ENCODE measurements around the gene DDRGK1. TPM values are rescaled to one million over a fixed set of nuclear protein-coding genes. Genes with fewer than 3 reads are reported as not detected.

The DDRGK1 gene
- total RNA-seq, 2 experiments from 2014 or later, result 49.3 to 52.2 TPM

GRCh38 chr20:3177746-3178485 lies 26.6 kb downstream of the DDRGK1 start:
- Mint-ChIP-seq H3K27me3 (peaks cover 12% of the 10 kb centered on the region), H3K9me3 (ENCODE audit: low read depth) (no peaks in the 10 kb centered on the region), H3K4me1 (peaks cover 4% of the 10 kb centered on the region), H3K27ac (no peak overlapping the region), H3K36me3 (ENCODE audit: low read depth) (no peaks in the 10 kb centered on the region), H3K4me3 (no peak overlapping the region)
- ATAC-seq (no peak), DNase-seq (no peak)
- CTCF ChIA-PET, result interaction anchor here (0.9 kb wide), 1 partner anchor 16 kb away, joined by 4 read pairs; no protein-coding TSS in a partner anchor
- POLR2A ChIA-PET, result interaction anchor here (0.7 kb wide), 1 partner anchor 92 kb away, joined by 8 read pairs; no protein-coding TSS in a partner anchor
- intact Hi-C loops (cut with DNase I, micrococcal nuclease), result no loop called here

DNA sequence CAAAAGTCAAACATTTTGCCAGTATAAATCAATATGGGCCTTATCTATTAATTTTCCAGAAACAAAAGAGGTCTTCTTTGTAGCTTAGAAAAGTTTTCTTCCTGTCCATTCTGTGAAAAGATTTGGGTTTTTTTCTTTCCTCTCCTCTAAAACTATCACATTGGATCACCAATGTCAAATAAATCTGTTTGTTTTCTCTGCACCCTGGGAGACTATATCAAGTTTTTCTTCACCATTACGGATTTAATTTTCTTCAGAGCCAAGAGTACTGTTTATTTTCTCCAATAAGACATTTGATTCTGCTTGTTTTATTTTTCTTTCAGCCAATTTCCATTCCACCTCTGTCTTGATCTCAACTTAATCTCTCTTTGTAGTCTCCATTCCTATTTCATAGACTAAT lies 29.2 kb downstream of the DDRGK1 start:
- CTCF ChIA-PET, result interaction anchor here (0.8 kb wide), 2 partner anchors 26 to 561 kb away, joined by 3 read pairs; no protein-coding TSS in a partner anchor
- H3K36me3 Mint-ChIP-seq (ENCODE audit: low read depth), result no peaks in the 10 kb centered on the region
- ATAC-seq (no peak), DNase-seq (no peak)
- POLR2A ChIA-PET, result no interaction called here
- peaks cover 16% of the 10 kb centered on the region for H3K27me3 Mint-ChIP-seq
- H3K4me1 Mint-ChIP-seq, result peaks cover 10% of the 10 kb centered on the region
- H3K27ac Mint-ChIP-seq, result no peak overlapping the region
- intact Hi-C loops (cut with DNase I, micrococcal nuclease), result loop anchor here in 1 of 2 experiments (2.0 kb wide), 1 partner anchor 298 kb away; no protein-coding TSS in a partner anchor
- H3K4me3 Mint-ChIP-seq, result no peak overlapping the region
- no peaks in the 10 kb centered on the region for H3K9me3 Mint-ChIP-seq (ENCODE audit: low read depth)

DNA sequence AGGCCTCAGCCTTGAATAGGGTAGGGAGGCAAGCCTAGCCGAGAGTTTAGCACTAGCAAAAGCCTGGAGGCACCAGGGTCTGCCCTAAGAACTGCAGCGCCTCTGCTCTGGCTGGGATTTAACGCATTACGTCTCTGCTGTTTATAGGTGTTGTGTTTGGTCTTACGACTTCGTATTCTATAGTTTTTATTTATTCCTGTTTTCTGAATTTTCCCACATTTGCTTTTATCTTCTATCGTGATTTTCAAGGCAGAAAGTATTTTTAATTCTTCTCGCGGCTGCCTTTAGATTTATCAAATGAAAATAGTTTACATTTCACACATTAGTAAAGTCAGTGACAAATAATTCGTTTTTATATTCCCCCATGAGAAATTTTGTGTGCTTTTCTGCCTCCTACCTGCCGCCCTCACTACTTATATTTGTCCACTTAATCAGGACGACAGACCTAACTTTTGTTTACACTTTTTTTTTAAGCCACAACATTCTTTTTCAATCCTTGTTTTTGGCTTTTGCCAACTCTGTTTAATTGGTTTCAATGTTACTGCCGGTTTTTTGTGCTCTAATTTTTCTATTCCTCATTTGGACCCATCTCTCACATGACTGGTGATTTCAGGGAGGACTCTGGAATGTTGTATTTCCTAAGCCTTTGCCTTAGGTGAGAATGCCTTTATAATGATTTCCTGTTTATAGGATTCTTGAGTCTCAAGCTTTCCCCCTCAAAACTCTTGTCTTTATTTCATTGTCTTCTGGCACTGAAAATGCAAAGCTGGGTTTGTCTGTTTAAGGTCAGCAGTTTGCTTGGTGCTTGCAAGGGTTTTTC lies 29.8 kb downstream of the DDRGK1 start:
- DNase-seq, result no peak
- peak overlapping the region; percentile 77 for H3K4me3 Mint-ChIP-seq
- H3K36me3 Mint-ChIP-seq (ENCODE audit: low read depth), result no peaks in the 10 kb centered on the region
- H3K9me3 Mint-ChIP-seq (ENCODE audit: low read depth), result no peaks in the 10 kb centered on the region
- CTCF ChIA-PET, result interaction anchor here (0.8 kb wide), 2 partner anchors 27 to 561 kb away, joined by 3 read pairs; no protein-coding TSS in a partner anchor
- intact Hi-C loops (cut with DNase I, micrococcal nuclease), result loop anchor here in 1 of 2 experiments (2.0 kb wide), 1 partner anchor 298 kb away; no protein-coding TSS in a partner anchor
- H3K27ac Mint-ChIP-seq, result no peak overlapping the region
- H3K4me1 Mint-ChIP-seq, result peaks cover 10% of the 10 kb centered on the region
- H3K27me3 Mint-ChIP-seq, result peaks cover 16% of the 10 kb centered on the region
- POLR2A ChIA-PET, result no interaction called here
- ATAC-seq, result no peak

- peak overlapping the region; percentile 77 for H3K4me3 Mint-ChIP-seq
- peak; percentile 40 for ATAC-seq
- POLR2A ChIA-PET, result no interaction called here
- no peaks in the 10 kb centered on the region for H3K36me3 Mint-ChIP-seq (ENCODE audit: low read depth)
- H3K9me3 Mint-ChIP-seq (ENCODE audit: low read depth), result no peaks in the 10 kb centered on the region
- CTCF ChIA-PET, result no interaction called here
- intact Hi-C loops (cut with DNase I, micrococcal nuclease), result loop anchor here (1.0 to 2.0 kb wide), 7 partner anchors 15 to 522 kb away; partner anchors contain the start of genes DDRGK1 (in 1 of the 2), FASTKD5 (in 1 of the 2), ITPA (in 1 of the 2) and NOP56 (in 1 of the 2)
- H3K27ac Mint-ChIP-seq, result peak overlapping the region; percentile 55
- peak; percentile 94 for DNase-seq
- H3K4me1 Mint-ChIP-seq, result peaks cover 10% of the 10 kb centered on the region
- peaks cover 19% of the 10 kb centered on the region for H3K27me3 Mint-ChIP-seq
These were observed 30.7 kb downstream of the DDRGK1 start for GRCh38 chr20:3173610-3174441.

DNA sequence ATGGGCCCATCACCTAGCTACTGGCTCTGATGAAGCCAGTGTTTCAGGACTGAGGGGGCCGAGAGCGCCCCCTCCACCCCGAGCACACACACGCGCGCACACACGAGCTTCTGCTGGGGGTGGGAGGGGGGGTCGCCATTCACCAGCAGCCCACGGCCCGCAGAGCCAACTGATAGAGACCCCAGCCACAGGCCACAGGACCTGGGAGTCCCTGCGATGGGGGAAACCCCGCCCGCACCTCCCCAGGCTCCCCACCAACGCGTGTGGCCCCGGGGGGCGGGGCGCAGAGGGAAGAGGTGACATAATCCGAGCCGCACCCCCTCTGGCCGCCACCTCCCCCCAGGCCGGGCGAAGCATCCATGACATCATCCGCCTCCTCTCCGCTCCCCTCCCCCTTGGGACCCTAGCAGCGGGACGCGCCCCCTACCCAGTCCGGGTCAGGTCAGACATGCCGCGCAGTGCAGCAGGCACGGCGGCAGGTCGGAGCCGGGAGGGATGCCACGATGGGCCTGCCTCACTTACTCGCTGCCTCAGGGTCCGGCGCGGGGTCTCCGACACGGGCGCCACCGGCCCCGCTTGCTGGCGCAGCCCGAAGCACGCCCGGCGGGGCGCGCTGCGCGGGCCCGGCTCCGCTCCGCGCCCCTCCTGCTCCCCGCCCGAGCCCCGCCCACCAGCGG lies 31.4 kb downstream of the DDRGK1 start, which contains the start of gene LZTS3:
Gene LZTS3 (minus strand): TSS at position 617 of the 677 bp plus-strand sequence. CDS start 6,386 bp downstream, outside the sequence.
- H3K9me3 Mint-ChIP-seq (ENCODE audit: low read depth), result no peaks in the 10 kb centered on the region
- peak within 1 kb of the TSS; percentile 77 for H3K4me3 Mint-ChIP-seq
- intact Hi-C loops (cut with DNase I, micrococcal nuclease), result loop anchor here (1.0 kb wide), 6 partner anchors 14 to 521 kb away; partner anchors contain the start of genes DDRGK1 (in 1 of the 2), FASTKD5 (in 1 of the 2), ITPA (in 1 of the 2) and NOP56 (in 1 of the 2)
- no peaks in the 10 kb centered on the region for H3K36me3 Mint-ChIP-seq (ENCODE audit: low read depth)
- H3K4me1 Mint-ChIP-seq, result peaks cover 10% of the 10 kb centered on the region
- DNase-seq, result peak; percentile 86
- ChIA-PET CTCF (interaction anchor here (1.8 kb wide), 1 partner anchor 11 kb away, joined by 6 read pairs; no protein-coding TSS in a partner anchor), POLR2A (interaction anchor here (0.5 to 1.3 kb wide), 2 partner anchors 16 to 24 kb away, joined by 3 read pairs; no protein-coding TSS in a partner anchor)
- ATAC-seq, result peak; percentile 93
- peak within 1 kb of the TSS; percentile 55 for H3K27ac Mint-ChIP-seq
- peaks cover 25% of the 10 kb centered on the region for H3K27me3 Mint-ChIP-seq

- POLR2A ChIA-PET, result interaction anchor here (0.5 to 1.3 kb wide), 3 partner anchors 10 to 23 kb away, joined by 3 read pairs; no protein-coding TSS in a partner anchor
- Mint-ChIP-seq H3K9me3 (ENCODE audit: low read depth) (no peaks in the 10 kb centered on the region), H3K4me3 (peak overlapping the region; percentile 66), H3K4me1 (peaks cover 12% of the 10 kb centered on the region), H3K36me3 (ENCODE audit: low read depth) (no peaks in the 10 kb centered on the region), H3K27ac (no peak overlapping the region), H3K27me3 (peaks cover 27% of the 10 kb centered on the region)
- DNase-seq (no peak), ATAC-seq (no peak)
- intact Hi-C loops (cut with DNase I, micrococcal nuclease), result no loop called here
- CTCF ChIA-PET, result interaction anchor here (0.8 to 1.8 kb wide), 3 partner anchors 10 to 118 kb away, joined by 3 to 6 read pairs (median 3); no protein-coding TSS in a partner anchor
These were observed 32.2 kb downstream of the DDRGK1 start for GRCh38 chr20:3172126-3172932.

DNA sequence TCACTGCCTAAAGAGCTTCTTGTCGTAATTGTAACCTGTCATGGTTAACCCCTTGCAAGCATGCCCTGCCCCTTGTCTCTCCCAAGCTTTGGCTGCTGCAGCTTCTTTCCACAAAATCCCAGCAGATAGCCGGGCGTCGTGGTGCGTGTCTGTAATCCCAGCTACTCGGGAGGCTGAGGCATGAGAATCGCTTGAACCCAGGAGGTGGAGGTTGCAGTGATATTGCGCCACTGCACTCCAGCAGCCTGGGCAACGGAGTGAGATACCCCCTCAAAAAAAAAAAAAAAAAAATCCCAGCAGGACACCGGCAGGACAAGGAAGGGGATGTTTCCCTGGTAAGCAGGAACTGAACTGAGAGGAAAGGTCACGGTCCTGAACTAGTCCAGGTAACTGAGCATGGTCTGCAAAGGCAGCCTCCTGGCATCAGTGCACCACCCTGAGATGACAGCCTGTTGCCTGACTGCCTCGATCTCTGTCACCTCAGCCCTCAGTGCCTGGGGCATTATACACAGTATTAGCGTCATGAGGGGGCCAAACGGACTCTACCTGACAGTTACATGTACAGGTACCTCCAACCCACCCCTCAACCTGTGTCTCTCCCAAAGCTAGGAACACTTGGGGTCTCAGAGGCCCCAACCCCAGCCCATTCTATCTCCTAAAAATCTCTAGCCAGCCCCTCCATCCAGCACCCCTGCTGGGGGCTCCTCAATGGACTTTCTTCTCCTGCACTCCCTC lies 32.9 kb downstream of the DDRGK1 start:
- no peak for ATAC-seq
- H3K36me3 Mint-ChIP-seq (ENCODE audit: low read depth), result no peaks in the 10 kb centered on the region
- ChIA-PET CTCF (interaction anchor here (0.6 to 1.8 kb wide), 4 partner anchors 9 to 118 kb away, joined by 3 to 6 read pairs (median 3); no protein-coding TSS in a partner anchor), POLR2A (interaction anchor here (0.6 to 1.3 kb wide), 4 partner anchors 10 to 120 kb away, joined by 3 to 8 read pairs (median 4); no protein-coding TSS in a partner anchor)
- H3K9me3 Mint-ChIP-seq (ENCODE audit: low read depth), result no peaks in the 10 kb centered on the region
- peaks cover 28% of the 10 kb centered on the region for H3K27me3 Mint-ChIP-seq
- H3K4me3 Mint-ChIP-seq, result no peak overlapping the region
- no peak for DNase-seq
- H3K27ac Mint-ChIP-seq, result no peak overlapping the region
- intact Hi-C loops (cut with DNase I, micrococcal nuclease), result no loop called here
- peaks cover 12% of the 10 kb centered on the region for H3K4me1 Mint-ChIP-seq

DNA sequence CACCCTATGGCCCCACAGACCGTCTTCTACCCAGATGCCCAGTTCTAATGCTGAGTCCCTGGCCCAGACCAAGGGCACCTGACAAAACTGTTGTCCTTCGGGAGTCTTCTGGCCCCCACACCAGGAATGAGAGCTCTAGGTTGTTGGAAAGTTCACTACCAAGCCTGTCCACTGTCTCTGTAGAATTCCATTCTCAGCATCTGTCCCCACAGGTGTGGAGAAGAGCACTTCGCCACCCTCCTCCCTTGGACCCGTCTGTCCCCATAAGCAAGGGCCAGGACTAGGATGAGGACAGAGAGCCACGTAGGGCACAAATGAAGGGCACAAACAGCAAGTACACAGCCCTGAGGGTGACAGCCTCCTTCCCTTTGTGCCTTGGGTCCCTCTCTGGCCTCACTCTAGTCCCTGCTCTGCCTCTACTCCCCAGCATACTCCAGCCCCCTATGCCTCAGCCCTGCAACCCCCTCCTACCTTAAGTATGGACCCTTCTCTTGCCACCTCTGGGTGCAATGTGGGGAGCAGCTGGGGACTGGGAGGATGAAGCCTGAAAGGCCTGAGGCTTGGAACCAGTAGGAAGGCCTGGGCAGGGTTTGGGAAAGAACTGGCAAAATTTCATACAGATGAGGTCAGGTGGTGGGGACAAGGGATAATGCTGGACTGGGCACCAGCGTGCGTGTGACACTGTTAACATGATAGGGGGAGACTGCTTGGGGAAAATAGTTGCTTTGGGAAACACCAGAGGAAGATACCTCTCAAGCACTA lies 35.5 kb downstream of the DDRGK1 start:
- Mint-ChIP-seq H3K4me3 (no peak overlapping the region), H3K4me1 (peaks cover 9% of the 10 kb centered on the region), H3K36me3 (ENCODE audit: low read depth) (no peaks in the 10 kb centered on the region), H3K9me3 (ENCODE audit: low read depth) (no peaks in the 10 kb centered on the region), H3K27ac (no peak overlapping the region), H3K27me3 (peaks cover 17% of the 10 kb centered on the region)
- intact Hi-C loops (cut with DNase I, micrococcal nuclease), result no loop called here
- no peak for DNase-seq
- ATAC-seq, result no peak
- CTCF ChIA-PET, result no interaction called here
- POLR2A ChIA-PET, result no interaction called here
